Epithelial cell of proximal tubule (primary cell): ENCODE data around the gene MYRF. TPM values are rescaled to one million over a fixed set of nuclear protein-coding genes. Genes with fewer than 3 reads are reported as not detected.

Experiments
- DNase-seq: peaks from one replicate; pipeline ENCODE4 v3.0.0-alpha.2; 2011; ENCODE audit warnings: low read depth
- H3K4me3 ChIP-seq: 2 replicates; pipeline ENCODE4 v1.5.1; 2011; ENCODE audit warnings: low read depth, mild to moderate bottlenecking, low read length
- CTCF ChIP-seq: conservative IDR thresholded peaks from 2 replicates; pipeline ENCODE4 v1.5.1; 2012; ENCODE audit warnings: low read depth, mild to moderate bottlenecking, low read length
- total RNA-seq: library from RNA; depleted of rRNA; stranded (reverse); fragments of >200 nt; gene quantifications from 2 replicates; pipeline ENCODE4 v1.2.3, GENCODE V29; 2015

The MYRF gene
- total RNA-seq, 1 donor from 2014 or later = 25.0 TPM

GRCh38 chr11:61800331-61801281, 48.2 kb downstream of the MYRF start:
- no peak for DNase-seq
- no peak for TF ChIP-seq CTCF
- H3K4me3 ChIP-seq = no peak overlapping the region

- no peak overlapping the region for H3K4me3 ChIP-seq
- DNase-seq = no peak
- no peak for TF ChIP-seq CTCF
Observed at GRCh38 chr11:61802605-61803004, 50.2 kb downstream of the MYRF start.

GRCh38 chr11:61803889-61804647, 51.6 kb downstream of the MYRF start:
- no peak for TF ChIP-seq CTCF
- no peak overlapping the region for H3K4me3 ChIP-seq
- no peak for DNase-seq

DNA sequence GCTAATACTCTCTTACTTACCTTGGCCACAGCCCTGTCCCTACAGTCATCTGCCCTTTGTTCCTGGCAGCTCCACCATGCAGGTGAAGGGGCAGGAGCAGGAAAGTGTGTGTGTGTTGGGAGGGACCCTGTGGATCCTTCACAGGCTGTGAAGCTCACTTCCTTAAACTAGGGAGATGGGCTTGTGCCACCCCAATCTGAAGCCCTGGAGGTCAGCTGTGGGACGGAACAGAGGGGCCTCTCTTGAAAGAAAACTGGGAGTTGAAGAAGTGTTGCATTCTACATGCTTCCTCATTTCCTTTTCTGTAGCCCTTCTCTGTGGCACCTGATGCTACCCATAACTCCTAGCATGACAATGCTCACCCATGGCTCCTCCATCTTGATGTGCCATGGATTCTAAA, 52.7 kb downstream of the MYRF start:
- no peak for TF ChIP-seq CTCF
- DNase-seq = no peak

DNA sequence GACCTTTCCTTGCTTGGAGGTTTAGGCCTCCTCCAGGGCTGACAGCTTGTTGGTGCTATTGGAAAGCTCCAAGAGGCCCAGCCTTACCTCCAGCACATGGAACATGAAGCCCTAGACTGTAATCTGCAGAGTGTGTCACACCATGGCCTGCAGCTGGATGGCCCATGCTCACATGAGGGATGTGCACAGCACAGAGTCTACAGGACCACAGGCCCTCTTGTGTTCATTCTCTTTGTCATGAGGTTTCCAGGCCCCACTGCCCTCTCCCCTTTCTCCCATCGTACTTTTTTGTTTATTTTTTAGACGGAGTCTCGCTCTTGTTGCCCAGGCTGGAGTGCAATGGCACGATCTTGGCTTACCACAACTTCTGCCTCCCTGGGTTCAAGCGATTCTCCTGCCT, 54.3 kb downstream of the MYRF start:
- no peak overlapping the region for H3K4me3 ChIP-seq
- DNase-seq = no peak
- TF ChIP-seq CTCF = no peak

More for the DNA sequence above, 52.7 kb downstream of the MYRF start:
- H3K4me3 ChIP-seq = no peak overlapping the region

DNA sequence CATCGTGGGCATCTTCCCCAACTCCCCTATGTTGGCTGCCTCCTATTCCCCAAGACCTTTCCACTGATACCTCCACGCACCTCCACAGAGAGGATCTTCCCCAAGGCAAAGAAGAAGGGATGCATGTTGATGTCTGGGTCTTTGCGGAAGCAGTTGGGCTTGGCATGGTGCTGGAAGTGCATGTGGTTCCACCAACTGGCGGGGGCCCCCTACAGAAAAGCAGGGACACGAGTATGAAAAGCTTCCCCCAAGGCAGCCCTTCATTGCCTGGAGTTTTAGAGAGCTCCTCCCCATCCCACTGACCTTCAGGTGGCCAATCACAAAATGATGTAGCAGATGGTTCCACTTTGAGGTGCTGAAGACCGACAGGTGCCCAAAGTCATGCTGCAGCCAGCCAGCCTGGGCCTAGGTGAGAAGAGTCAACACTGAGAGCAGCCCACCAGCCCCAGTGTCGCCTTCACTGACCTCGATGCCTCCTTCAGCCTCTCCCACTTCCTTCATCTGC, 58.3 kb downstream of the MYRF start:
- no peak for TF ChIP-seq CTCF
- no peak for DNase-seq

More for the DNA sequence above, 58.3 kb downstream of the MYRF start:
- no peak overlapping the region for H3K4me3 ChIP-seq
